CD4-positive, alpha-beta T cell treated with Interleukin-4 for 1 hour (primary cell): ENCODE data around the gene HSF4.

Source experiments
- DNase-seq, 2 donors: peaks; one replicate each; pipeline ENCODE4 v3.0.0-alpha.2; 2020 to 2022

HSF4 gene

DNA sequence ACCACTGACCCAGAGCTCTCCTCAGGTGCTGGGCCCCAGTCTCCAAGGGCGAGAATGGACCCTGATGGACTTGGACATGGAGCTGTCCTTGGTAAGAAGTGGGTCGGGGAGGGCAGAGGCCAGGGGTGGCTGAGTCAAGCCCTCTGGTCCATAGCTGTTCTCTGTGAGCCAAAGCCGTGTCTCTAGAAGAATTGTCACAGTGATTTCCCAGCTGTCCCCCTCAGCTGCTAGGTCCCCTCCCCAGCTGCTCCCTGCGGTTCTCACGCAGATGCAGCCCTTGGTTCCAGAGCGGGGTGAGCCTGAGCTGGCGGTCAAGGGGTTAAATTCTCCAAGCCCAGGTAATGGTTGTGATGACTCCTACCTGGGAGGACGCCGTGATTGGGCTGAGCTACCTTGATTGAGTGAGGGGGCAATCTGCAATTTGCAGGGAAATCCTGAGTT lies 4.5 kb downstream of the HSF4 start:
- no peak for DNase-seq

DNA sequence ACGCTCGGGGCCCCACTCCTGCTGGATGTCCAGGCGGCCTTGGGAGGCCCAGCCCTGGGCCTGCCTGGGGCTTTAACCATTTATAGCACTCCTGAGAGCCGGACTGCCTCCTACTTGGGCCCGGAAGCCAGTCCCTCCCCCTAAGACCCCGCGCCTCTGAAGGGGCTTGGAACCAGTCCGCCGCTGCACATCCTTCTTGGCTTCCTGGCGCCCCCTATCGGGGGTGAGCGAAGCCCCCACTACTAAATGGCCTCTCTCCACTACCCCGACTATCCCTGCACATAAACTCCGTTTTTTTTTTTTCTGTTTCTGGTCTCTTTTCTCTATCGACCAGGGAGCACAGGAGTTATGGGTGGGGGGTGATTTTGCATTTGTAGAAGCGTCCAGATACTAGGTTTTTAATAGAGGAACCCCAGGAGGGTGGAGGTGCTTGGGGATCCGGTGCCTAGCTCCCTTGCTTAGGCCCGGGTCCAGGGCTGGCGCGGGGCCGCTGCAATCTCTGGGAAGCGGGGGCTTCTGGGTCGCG lies 5.2 kb downstream of the HSF4 start:
- DNase-seq, result peak in 1 of 2 donors; percentile 42

DNA sequence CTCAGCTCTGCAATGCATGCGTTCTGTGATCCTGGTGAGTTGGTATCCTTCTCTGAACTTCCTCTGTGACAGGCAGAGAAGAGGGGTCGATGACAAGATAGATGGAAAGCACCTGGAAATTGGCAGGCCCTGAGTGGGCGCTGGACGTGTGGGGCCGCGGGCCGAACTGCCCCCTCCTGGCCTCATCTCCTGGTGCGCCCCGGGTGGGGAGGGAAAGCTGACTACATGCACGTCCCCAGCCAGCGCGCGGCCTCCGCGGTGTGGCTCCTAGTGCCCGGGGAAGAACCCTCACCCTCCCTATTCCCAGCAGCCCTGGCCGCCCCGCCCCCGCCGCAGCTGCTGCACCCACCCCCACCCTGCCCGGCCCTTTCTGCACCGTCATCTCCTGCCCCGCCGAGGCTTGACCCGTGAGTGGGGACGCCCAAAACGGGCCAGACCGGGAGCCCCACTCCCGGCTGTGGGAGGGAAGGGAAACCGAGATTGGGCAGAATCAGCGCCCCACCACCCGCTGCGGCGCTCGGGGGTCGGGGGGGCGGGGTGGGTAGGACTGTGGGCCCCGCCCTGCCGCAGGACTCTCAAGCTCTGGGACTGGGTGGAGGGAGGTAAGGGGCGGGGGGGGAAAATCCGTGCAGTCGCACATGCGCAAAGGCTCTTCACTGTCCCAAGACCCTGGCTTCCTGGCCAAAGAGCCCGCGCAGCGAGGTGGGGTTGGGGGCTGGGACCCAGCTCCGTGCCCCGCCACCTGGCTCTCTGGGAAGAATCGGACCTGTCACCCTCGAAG lies 5.8 kb downstream of the HSF4 start, which contains the start of gene NOL3:
Gene NOL3 (plus strand): TSS at position 371 of the 781 bp plus-strand sequence.
- peak in 1 of 2 donors; percentile 35 for DNase-seq

DNA sequence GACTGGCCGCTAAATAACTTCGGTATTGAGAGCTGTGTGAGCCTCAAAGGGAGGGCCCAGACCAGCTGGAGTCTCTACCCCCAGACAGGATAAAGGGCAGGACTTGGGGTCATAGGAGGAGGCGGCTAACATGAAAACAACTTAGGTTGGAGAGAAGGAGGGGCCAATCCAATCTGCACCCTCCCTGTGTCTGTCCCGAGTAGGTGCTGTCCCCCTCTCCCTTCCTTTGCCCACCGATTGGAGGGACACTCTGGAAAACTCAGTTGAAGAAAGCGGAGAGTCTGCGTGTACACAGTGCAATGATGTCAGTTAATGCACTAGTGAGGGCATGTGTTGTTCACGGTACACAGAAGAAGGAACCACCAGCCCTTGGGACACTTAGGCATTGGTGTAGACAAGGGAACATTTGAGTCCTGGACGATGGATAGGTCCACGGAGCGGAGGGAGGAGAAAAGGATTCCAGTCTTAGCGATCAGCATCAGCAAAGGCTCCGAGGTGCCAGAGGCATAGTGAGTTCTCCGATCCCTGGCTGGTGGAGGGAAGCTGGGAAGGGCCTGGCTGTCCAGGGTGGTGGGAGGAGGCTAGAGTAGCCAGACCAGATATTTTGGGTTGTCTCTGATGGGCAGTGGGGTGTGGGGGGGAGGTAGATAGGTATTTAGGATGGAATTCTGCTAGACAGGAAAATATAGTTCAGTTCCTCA lies 6.6 kb downstream of the HSF4 start:
- no peak for DNase-seq

DNA sequence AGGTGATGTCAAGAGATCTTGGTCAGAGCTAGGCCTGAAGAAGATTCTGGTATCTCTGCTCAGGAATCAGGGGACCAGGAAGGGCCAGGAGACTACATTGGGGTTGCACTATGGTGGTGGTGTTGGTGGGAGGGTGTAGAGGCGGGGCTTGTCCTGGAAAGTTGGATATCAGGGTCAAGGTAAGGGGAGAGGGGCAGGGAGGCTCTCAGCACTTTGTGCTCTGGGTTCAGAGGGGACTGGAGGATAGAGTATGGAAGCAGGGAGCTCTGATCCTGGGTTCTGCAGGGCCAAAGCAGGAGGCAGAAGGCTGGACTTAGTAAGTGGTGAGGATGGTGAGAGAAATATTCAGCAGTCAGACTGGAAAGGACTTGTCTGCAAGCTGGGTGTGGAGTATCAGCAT lies 8.8 kb downstream of the HSF4 start:
- no peak for DNase-seq

DNA sequence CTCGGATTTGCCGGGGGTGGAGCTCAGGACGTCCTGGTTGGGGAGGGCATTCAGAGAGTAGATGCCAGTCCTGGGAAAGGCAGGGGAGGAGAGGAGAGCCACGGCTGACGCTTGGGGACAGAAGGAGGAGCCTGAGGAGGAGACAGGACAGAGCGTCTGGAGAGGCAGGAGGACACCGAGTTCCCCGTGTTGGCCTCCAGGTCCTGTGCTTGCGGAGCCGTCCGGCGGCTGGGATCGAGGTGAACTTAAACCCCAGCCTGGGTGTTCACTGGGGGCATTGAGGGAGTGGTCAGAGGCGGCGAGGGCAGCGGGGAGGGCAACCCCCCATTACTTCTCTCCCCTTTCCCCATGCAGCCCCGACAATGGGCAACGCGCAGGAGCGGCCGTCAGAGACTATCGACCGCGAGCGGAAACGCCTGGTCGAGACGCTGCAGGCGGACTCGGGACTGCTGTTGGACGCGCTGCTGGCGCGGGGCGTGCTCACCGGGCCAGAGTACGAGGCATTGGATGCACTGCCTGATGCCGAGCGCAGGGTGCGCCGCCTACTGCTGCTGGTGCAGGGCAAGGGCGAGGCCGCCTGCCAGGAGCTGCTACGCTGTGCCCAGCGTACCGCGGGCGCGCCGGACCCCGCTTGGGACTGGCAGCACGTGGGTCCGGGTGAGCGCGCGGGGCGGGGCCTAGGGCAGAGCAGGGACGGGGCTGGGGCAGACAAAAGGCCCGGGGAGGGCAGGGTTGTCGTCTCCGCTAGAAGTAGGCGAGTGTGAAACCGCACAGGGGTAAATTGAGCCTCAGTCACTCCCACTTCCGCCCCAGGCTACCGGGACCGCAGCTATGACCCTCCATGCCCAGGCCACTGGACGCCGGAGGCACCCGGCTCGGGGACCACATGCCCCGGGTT lies 9.5 kb downstream of the HSF4 start:
- peak; percentile 73 to 76 for DNase-seq

DNA sequence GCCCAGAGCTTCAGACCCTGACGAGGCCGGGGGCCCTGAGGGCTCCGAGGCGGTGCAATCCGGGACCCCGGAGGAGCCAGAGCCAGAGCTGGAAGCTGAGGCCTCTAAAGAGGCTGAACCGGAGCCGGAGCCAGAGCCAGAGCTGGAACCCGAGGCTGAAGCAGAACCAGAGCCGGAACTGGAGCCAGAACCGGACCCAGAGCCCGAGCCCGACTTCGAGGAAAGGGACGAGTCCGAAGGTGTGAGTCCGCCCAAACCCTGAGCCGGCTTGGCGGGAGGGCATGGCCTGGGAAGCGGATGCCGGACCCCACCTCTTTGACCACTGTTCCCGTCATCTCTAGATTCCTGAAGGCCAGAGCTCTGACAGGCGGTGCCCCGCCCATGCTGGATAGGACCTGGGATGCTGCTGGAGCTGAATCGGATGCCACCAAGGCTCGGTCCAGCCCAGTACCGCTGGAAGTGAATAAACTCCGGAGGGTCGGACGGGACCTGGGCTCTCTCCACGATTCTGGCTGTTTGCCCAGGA lies 10.2 kb downstream of the HSF4 start:
- no peak for DNase-seq

DNA sequence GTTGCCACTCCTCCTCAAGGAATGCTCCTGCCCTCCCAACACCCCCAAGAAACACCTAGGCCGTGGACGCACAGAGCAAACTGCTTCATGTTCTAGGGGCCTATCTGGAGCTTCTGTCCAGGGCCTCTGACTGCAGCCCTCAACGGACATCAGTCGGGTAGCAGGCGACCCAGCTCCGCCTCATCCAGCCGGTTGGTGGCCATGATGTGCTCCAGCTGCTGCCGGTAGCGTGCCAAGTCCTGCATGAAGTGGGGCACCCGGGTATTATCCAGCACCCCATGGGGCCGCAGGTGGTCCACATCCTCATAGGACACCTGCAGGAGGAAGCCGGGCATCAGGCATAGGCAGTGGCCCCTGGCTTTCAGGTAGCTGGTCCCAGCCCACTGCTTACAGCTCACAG lies 12.1 kb downstream of the HSF4 start:
- DNase-seq, result no peak

DNA sequence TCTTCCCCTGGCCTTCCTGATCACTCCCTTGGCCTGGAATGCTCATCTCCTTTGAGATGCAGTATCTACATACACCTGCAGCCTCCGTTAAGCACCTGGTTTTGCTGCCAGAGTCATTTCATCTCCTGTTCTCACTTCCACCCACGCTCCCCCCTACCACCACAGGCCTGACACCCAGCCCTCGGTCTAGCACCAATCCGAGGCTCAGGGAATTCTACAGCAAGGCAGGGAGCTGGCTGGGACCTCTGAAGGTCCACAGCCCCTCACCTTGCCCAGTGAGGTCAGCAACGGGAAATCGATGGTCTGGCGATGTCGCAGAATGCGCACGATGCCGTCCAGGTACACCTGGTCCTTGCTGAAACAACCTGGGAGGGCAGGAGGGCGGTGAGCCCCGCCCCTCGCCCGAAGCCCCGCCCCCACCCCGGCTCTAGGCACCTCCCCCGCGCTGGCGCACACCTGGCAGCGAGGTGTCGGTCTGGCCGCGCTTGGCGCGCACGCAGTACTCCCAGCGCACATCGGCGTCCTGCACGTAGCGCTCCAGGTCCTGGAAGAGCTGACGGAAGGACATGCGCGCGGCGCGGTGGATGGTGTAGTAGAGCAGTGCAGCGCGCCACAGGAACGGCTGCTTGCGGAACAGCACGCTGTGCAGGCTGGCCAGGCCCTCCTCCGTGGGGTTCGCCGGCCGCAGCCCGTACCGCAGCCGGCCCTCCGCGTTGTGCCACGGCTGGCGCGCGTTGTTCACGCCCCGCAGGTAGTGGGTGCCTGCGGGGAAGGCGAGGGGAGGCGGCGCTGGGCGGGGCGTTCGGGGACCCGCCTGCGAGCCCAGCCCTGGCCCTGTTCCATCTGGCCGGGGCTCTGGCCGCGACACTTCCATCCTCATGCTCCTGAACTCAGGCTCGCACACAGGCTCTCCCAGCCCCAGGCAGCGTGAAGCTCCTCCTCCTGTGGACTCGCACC lies 13.5 kb downstream of the HSF4 start:
- DNase-seq, result peak; percentile 66 to 76

DNA sequence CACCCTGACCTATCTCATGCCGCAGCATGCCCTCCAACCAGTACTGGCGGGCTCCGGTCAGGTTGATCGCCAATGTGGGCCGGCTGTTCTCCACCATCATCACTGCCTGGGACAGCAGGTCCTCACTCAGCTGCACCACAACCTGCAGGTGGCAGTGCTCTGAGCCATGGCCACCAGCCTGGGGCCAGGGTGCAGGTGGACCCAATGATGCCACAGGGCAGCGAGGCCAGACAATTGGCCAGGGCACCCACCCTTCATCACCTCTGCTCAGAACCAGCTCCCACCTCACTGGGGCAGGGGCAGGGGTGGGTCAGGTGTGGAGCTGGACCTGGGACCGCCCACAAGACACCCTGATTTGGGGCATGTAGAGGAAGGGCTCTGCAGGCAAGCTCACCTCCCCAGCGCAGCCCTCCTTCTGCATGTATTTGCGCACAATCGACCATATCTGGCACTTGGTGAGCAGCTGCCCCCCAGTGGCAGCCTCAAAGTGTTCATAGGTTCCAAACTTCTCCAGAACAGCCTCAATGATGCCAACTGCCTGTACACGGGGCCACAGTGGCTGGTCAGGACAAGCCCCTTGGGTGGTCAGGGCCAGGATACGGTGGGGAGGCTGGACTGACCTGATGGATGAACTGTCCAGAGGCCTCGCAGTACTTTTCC lies 15.0 kb downstream of the HSF4 start:
- no peak for DNase-seq

DNA sequence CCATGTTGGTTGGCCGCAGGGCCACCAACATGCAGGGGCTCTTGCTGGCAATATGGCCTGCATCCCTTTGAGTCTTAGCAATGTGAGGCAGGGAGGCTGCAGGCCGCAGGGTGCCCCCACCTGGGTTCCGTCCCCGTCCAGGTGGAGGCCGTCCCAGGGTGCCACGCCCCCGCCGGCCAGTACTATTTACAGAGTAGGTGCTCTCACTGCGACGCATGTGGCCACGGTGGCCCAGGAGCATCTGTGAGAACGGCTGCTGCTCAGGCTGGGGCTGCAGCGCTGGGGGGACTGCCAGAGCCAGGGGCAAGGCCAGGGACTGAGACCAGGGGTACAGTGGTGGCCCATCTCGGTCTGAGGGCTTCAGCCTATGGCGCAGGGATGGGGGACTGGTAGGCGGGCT lies 15.6 kb downstream of the HSF4 start:
- DNase-seq, result no peak

DNA sequence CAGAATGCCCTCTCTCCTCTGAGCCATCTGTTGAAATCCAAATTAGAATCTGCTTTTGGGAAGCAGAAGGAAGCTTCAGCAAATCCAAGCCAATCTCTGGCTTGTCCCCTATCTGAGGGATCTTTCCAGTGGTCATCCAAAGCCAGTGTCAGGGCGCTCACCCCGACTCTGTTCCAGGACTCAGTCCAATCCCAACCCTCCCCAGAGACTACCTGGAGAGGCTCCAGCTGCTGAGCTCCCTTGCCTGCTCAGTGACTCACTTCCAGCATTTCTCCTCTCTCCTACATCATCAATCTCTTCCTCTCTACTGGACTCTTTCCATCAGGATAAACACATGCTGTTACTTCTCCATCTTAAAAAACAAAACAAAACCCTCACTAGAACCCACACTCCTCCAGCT lies 16.8 kb downstream of the HSF4 start:
- no peak for DNase-seq

DNA sequence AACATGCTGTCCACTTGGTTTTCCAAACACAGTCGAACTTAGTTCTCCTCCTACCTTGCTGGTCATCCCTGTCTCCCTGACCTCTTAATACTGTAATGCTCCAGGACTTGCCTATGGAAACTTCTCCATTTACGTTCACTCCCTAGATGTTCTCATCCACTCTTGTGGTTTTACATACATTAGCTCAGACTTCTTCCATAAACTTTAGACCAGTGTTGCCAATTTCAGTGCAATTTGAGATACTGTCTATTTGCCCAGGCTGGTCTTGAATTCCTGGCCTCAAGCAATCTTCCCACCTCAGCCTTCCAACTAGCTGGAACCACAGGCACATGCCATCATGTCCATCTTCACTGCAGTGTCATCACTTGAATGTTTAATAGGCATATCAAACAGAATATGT lies 17.7 kb downstream of the HSF4 start:
- no peak for DNase-seq

DNA sequence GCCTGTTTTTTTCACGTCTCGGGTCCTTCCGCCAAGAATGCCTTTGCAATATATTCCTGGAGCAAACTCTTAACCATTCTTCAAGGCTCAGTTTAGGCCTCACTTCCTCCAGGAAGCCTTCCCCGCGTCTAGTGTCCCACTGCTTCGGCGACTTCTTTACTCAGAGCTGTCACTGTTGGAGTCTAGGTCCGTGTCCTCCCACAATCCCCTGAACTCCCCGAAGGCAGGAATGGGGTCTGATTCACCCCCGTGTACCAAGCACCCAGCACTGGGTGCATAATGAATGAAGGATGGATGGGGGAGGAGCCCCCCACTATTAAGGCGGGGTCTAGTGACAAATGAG lies 18.7 kb downstream of the HSF4 start:
- no peak for DNase-seq

DNA sequence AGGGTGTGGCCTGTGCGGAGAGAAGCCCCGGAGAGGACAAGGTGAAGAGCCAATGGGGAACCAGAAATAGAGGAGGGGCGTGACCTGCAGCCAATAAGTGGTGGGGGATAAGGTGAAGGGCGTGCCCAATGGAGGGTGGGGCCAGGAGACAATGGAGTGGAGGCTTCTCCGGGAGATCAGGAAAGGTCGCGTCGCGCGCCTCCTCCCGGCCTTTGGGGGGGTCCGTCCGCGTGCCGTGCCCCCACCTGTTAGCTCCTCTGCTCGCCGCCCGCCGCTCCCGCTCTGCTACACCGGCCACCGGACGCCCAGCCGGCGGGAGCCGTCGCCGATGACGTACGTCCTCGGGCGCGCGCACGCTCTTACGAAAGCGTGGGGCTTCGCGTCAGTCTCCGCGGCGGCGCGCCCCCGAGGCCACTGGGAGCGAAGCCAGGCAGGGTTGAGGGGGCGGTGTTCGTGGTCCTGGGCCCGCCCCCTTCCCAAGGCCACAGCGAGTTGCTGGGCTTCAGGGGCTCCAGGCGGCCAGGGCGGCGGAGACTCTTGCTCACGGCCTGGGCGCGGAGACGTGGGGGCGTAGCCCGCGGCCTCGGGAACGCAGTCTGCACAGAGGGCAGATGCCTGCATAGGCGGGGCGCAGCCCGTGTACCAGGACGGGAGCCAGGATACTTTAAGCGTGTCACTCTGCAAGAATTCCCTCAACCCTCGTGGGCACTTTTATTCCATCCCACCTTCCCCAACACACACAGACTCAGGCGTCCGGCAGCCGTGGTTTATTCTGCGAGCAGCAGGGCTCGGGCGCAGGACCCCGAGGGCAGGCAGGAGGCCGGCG lies 19.3 kb downstream of the HSF4 start, which contains the start of gene MATCAP1:
Gene MATCAP1 (minus strand): TSS at position 337 of the 826 bp plus-strand sequence. CDS start 3,353 bp downstream, outside the sequence.
- peak; percentile 97 to 98 for DNase-seq

DNA sequence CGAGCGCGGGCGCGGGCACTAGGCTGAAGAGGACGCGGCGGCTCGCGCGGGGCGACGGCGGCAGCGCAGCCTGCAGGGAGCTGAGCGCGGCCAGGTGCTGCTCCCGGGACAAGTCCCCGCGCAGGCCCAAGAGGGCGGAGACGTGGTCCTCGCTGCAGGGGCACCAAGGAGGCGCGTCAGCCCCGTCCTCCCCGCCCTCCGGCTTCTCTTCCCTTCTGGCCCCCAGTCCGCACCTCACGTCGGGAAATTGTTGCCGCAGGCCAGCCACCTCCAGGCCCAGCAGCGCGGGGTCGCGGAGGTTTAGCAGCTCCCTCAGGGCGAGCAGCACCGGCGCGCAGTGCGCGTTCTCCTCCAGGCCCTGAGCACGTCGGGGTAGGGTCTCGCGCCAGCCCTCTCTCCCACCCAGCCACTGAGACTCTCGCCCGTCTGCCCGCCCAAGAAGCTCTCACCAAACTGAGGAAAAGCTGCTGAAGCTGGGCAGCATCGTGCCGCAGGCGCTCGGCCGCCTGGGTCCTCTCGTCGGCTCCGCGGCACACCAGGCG lies 20.0 kb downstream of the HSF4 start:
- DNase-seq, result no peak

DNA sequence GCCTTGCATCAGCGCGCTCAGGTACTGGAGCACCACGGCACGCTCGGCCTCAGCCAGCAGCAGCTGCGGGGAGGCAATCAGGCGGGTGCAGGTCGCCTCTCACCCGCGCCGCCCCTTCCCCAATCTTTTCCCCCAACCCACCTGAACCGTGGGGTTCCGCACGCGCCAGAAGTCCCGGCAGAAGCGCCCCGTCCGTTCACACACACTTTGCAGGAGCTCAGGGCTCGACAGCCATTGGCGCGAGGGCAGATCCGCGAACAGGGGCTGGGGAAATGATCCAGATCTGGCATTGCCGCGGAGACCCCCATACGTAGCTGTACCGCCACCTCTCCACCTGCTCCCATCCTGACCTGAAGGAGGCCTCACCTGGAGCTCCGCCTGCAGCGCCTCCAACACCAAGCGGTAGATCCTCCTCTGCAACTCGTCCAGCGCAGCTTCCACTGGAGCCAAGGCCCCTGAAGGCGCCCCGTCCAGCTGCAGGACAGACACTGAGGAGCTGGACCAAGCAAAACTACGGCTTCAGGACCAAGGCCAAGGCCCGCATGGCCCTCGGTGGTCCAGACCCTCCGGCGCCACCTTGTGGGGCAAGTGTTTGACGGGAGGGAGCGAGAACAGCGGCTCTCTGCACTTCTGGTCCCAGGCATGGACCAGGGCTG lies 20.6 kb downstream of the HSF4 start:
- DNase-seq, result peak; percentile 84 to 85

DNA sequence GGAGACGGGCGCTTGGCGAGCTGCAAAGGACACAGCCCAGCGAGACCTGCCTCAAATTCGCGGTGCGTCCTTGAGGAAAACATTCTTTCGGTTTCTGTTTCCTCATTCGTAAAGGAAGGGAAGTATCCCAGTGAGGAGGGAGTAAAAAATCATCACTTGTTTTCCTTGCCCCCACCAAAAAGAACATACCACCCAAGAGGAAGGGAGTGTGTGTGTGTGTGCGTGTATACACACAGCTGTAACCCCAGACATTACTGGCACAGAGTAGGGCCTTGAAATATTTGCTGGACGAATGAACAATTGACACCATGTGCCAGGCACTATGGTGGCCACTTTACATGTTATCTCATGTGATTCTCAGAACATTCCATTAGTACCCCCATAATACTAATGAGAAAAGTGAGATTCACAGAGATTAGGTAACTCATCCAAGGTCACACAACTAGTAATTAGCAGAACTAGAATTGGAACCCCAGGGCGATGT lies 21.1 kb downstream of the HSF4 start:
- DNase-seq, result no peak

DNA sequence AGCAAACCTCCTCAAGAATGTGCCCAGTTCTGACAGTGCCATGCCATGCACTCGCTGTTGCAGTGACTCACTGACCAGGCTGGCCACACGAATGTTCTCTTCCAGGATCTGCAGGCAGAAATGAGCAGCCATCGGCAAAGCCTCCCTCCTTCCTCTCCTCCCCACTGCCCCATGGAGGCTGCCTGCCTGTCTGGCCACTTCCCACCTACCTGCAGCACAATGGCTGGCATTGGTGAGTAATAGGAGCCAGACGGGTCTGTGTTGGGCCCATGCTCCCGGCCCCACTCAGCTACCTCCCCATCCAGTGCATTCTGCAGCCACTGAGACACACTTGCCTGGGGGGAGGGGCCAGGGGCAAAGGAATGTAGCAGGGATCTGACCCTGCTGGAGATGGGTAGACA lies 22.0 kb downstream of the HSF4 start:
- DNase-seq, result no peak
